GM10847 (cell line): Measurements from ENCODE around the gene HIVEP2.

Source experiments
- POLR2A ChIP-seq: IDR thresholded peaks from 2 replicates; pipeline ENCODE4 v1.6.1; 2011; ENCODE audit not compliant: insufficient read length; ENCODE audit errors: extremely low read depth

Gene HIVEP2

GRCh38 chr6:142821860-142822259 is 123.1 kb downstream of the HIVEP2 start:
- no peak for TF ChIP-seq POLR2A

GRCh38 chr6:142821164-142821716 is 123.7 kb downstream of the HIVEP2 start:
- TF ChIP-seq POLR2A, result no peak

DNA sequence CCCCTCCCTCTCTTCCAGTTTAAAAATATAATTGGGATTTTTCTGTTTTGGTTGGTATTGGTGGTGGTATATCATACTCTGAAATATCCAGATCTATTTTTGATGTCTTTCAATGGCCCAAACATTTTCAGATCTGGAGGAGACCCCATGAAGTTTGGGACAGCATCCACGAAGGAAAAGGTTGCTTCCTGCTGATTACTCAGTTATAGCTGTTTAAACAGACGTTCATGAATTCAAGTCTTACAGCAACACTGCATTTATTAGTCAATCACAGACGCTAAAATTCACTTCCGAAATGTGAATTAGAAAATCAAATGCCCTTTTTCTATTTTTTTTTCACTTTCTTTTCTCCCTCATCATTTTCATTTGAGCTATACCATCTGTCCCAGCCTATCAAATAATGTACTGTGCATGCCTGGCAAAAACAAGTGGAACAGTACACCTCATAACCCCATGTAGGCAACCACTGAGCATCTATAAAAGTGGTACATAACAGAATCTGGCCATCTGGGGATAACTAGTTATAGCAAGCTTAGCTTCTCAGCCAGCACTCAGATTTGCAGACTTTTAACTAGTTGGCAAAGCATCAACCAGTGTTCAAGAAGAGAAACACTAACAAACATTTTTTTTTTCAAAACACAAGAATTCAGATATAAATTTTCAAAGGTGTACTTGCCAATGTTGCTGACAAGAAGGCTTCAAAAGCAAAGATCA is 124.5 kb downstream of the HIVEP2 start:
- no peak for TF ChIP-seq POLR2A

DNA sequence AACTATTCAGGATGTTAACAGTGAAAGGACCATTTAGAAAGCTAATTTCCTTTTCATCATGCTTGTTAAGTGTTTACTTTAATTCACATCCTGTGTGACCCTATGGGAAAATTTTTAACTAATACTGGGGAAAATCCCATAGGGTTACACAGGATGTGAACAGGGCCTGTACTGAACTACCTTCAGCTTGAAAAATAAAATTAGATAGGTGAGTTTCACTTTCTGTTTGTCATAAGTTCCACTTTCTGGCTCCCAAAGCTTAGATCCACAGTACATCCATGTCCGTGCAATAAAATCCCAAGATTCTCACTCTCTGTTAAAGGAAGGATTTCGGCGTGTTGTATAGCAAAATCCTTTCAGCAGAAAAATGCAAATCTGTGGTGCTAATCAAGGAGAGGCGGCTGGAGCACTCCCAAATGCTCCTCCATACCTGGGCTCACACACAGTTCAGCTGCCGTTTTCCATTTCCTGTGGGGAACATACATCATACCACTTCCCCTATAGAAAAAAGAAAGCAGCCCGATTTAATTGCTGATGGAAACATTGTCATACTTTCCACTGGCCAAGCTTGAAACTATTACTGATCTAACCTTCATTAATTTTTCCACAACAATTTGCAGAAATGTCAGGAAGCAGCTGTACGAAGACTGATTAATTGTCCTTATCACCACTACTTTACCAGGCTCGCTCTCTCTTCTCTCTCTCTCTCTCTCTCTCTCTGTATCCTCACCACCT is 125.2 kb downstream of the HIVEP2 start:
- no peak for TF ChIP-seq POLR2A

DNA sequence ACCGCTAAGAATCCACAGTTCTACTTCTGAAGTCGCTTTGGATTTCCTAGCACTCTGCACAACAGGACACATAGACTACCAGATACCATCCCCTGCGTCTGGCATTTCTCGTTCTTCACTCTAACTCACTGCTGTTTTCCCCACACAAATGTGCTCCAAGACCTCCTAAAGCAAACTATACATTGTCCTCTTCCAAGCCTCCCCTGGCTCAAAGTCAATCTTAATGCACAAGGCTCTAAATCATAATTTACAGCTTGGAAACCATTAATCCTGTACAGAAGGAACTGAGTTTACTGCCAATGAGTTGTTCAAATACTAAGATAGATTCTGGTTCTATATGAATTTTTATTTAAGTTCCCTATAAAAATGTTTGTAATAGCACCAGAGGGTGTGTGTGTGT is 128.5 kb downstream of the HIVEP2 start:
- TF ChIP-seq POLR2A, result no peak

DNA sequence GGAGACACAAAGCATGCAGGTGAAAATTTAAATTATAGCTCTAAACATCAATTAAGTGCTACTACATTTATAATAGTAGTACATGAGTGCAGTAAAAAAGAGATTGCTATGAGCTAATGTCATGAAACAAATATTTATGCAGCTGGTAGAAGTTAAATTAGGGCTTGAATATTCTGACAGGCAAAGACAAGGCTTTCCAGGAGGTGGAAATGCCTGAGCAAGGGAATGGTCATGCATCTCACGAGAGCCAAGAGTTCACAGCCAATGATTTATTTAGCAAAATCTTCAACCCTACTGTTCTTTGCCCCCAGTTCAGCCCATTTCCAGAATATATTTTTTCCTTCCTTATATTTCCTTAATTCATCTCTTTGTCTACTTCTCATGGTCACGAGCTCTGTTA is 128.9 kb downstream of the HIVEP2 start:
- TF ChIP-seq POLR2A, result no peak

- no peak for TF ChIP-seq POLR2A
Measured at GRCh38 chr6:142811923-142812322, 133.1 kb downstream of the HIVEP2 start.

DNA sequence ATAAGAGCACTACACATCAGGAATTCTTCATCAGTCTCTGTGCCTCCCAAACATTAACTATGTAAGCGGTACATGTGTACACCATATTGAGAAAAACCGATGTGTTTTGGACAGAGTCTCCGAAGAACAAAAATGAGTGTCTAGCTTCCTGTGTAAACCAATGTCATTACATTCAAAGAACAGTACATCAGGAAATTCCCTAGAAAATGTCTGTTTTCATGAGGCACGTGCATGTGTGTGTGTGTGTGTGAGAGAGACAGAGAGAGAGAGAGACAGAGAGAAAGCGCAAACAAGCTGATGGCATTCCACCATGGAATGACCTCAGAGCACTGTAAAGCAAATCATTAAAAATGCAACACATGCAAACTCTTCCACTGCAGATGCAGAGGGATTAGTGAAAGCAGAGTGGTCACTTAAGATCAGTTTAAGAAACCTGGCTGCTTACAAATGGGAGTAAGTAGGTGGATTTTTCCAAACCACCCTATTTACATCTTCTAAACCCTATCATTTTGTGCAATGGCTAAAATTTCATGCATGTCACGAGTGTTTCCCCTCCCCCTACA is 133.9 kb downstream of the HIVEP2 start:
- TF ChIP-seq POLR2A, result no peak

DNA sequence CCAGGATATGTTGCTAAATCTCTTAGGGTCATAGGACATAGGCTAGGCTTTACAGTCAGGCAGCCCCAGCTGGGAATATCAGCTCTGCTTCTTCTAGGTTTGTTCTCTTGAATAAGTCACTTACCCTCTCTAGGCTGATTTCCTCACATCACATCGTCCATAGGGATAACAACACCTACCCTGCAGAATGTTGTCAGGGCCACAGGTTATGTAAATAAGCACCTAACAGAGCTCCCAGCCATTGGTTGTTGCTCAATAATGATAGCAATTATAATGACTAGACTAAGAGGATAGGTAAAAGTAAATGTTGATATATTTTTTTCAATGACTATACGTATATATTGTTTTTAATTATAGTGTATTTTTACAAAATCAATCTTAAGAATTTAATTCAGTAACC is 135.0 kb downstream of the HIVEP2 start:
- no peak for TF ChIP-seq POLR2A

GRCh38 chr6:142808405-142809061 is 136.4 kb downstream of the HIVEP2 start:
- TF ChIP-seq POLR2A, result no peak

GRCh38 chr6:142805042-142805441 is 139.9 kb downstream of the HIVEP2 start:
- no peak for TF ChIP-seq POLR2A

- TF ChIP-seq POLR2A, result no peak
Measured at GRCh38 chr6:142804490-142804889, 140.5 kb downstream of the HIVEP2 start.

DNA sequence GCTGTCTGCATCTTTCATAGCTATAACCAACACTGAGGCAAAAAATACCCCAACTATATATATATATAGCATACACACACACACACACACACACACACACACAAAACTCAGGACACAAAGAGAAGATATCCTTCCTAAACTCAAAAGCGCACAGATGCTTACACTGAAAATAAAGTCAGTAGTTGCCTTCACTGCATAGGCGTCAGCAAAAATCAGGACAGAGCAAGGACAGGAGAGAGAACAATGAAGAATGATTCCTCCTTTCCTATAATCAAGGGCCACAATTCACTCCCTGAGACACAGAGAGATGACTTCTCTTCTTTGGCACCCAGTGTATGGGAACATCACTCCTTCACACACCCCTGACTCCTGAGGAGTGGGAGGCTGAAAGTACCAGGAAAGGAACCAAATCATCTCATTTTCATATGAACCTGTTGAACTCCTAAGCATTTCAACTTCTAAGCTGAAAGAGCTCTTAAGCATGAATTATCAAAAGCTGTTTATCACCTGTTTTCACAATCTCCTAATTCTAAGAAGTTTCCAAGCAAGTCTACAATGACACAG is 141.4 kb downstream of the HIVEP2 start:
- no peak for TF ChIP-seq POLR2A

DNA sequence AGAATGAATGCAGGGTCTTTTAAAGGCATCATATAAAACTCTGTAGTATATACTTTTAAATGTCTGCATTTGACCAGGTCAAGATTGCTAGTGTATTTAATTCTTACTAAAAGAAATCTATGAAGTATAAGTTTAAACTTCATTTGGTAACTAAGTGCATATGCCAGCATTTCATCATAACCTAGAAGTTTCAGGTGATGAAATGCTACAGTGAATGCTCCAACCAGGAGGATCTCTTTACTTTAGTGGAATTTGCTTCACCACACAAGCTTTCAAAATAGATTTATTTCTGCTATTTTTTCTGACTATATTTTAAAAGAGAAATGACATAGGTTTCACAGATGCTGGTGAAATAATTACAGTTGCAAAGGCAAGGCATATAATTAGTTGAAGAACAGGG is 141.9 kb downstream of the HIVEP2 start:
- no peak for TF ChIP-seq POLR2A

- TF ChIP-seq POLR2A, result no peak
Measured at GRCh38 chr6:142802124-142802523, 142.9 kb downstream of the HIVEP2 start.
